ENCODE results near the gene ZNF354B.

DNA sequence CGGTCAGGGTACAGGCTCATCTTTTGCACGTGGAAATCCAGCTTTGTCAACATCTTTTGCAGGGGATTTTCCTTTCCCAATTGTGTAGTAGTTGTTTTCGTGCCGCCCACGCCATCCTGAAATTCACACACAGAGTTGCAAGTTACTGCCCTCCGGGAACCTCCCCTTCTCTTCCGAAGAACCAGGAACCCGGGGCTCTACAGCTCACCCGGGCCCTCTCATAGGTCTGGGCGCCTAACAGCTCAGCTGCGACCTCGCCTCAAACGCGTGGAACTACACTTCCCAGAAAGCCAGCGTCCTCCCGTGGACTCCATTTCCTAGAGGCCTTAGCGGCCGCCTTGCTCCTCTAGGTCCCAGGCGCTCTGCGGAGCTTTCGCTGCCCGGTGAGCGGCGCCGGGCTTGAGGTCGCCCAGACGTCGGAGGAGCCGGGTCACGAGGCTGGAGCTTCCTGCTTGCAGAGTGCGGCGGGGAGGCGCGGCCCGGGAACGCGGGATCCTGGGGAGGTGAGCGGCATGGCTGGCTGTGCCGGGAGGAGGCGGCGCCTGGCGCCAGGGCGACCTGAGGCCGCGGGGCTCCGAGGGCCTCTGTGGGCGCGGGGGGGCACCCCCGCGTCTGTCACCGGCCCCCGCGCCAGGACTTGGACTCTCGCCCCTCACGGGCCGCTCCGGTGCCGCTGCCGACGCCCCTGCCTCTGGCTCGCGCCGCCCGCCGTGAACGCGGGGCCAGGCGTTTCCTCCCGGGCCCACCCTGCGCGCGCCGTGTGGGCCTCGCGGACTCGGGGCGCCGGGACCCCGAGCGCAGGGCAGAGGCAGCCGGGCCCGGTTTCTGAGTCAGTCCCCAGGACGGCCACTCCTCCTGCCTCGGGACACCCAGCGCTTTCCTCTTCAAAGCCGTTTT is at the start of gene ZNF354B:
- TF ChIP-seq, protein P1, sequence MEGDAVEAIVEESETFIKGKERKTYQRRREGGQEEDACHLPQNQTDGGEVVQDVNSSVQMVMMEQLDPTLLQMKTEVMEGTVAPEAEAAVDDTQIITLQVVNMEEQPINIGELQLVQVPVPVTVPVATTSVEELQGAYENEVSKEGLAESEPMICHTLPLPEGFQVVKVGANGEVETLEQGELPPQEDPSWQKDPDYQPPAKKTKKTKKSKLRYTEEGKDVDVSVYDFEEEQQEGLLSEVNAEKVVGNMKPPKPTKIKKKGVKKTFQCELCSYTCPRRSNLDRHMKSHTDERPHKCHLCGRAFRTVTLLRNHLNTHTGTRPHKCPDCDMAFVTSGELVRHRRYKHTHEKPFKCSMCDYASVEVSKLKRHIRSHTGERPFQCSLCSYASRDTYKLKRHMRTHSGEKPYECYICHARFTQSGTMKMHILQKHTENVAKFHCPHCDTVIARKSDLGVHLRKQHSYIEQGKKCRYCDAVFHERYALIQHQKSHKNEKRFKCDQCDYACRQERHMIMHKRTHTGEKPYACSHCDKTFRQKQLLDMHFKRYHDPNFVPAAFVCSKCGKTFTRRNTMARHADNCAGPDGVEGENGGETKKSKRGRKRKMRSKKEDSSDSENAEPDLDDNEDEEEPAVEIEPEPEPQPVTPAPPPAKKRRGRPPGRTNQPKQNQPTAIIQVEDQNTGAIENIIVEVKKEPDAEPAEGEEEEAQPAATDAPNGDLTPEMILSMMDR (IDR thresholded peaks at IDR 0.05) = no peak
- peak in 2 of 3 donors; percentile 10 to 80 for TF ChIP-seq POLR2AphosphoS5 (IDR thresholded peaks at IDR 0.05)
